HEK293 (cell line): ENCODE measurements around the gene PROM2.

Source experiments
- CTCF ChIP-seq: fragments of 450-650 bp; formaldehyde crosslinking; IDR thresholded peaks from 2 replicates; pipeline ENCODE4 v1.5.1; 2016; ENCODE audit warnings: missing biosample characterization, missing genetic modification characterization
- KLF16 ChIP-seq: fragments of 450-650 bp; formaldehyde crosslinking; IDR thresholded peaks from 2 replicates; pipeline ENCODE4 v1.5.1; 2017; ENCODE audit warnings: missing biosample characterization, missing genetic modification characterization
- RBAK ChIP-seq: fragments of 450-650 bp; formaldehyde crosslinking; IDR thresholded peaks from 2 replicates; pipeline ENCODE4 v1.5.1; 2016; ENCODE audit warnings: missing biosample characterization, missing genetic modification characterization
- SCRT2 ChIP-seq: fragments of 450-650 bp; formaldehyde crosslinking; IDR thresholded peaks from 2 replicates; pipeline ENCODE4 v1.5.1; 2016; ENCODE audit warnings: missing biosample characterization, missing genetic modification characterization
- ZNF10 ChIP-seq: fragments of 450-650 bp; formaldehyde crosslinking; IDR thresholded peaks from 2 replicates; pipeline ENCODE4 v1.5.1; 2017; ENCODE audit warnings: missing biosample characterization, missing genetic modification characterization
- ZNF19 ChIP-seq: fragments of 450-650 bp; formaldehyde crosslinking; IDR thresholded peaks from 2 replicates; pipeline ENCODE4; 2016; ENCODE audit warnings: missing biosample characterization, missing genetic modification characterization, low read depth
- ZNF324 ChIP-seq: fragments of 450-650 bp; formaldehyde crosslinking; IDR thresholded peaks from 2 replicates; pipeline ENCODE4 v1.5.1; 2016; ENCODE audit warnings: missing biosample characterization, missing genetic modification characterization
- ZNF48 ChIP-seq: fragments of 450-650 bp; formaldehyde crosslinking; IDR thresholded peaks from 2 replicates; pipeline ENCODE4 v1.5.1; 2016; ENCODE audit warnings: missing biosample characterization, missing genetic modification characterization
- ZNF624 ChIP-seq: fragments of 450-650 bp; formaldehyde crosslinking; IDR thresholded peaks from 2 replicates; pipeline ENCODE4 v1.5.1; 2017; ENCODE audit warnings: missing biosample characterization, missing genetic modification characterization
- ZNF776 ChIP-seq: fragments of 450-650 bp; formaldehyde crosslinking; IDR thresholded peaks from 2 replicates; pipeline ENCODE4 v1.5.0; 2017; ENCODE audit warnings: missing biosample characterization, missing genetic modification characterization, borderline replicate concordance

- TF ChIP-seq ZNF10 (tag by site-specific recombination) (no peak), ZNF624 (tag by site-specific recombination) (no peak), CTCF (tag by site-specific recombination) (no peak), ZNF19 (tag by site-specific recombination) (no peak), ZNF48 (tag by site-specific recombination) (no peak), RBAK (tag by site-specific recombination) (no peak), ZNF324 (tag by site-specific recombination) (no peak), SCRT2 (tag by site-specific recombination) (no peak), ZNF776 (tag by site-specific recombination) (no peak), KLF16 (tag by site-specific recombination) (no peak)
These were observed 7.3 kb upstream of the PROM2 start for GRCh38 chr2:95266781-95267430.
